Gastroesophageal sphincter (tissue), 3 donors: ENCODE measurements around the gene C19orf67.

ENCODE experiments used
- CTCF ChIP-seq, 4 experiments: fragments of 200-600 bp in 2 of 4; fragments of 450-650 bp in 2 of 4; sonication (generic) in 1 of 4; IDR thresholded peaks; one replicate each; pipeline ENCODE4 v1.5.1; 2017 to 2019; ENCODE audit warnings: antibody characterized with exemption in 4 of 4, mild to moderate bottlenecking in 2 of 4, moderate library complexity in 2 of 4
- EP300 ChIP-seq: sonication (generic); formaldehyde crosslinking; IDR thresholded peaks from one replicate; pipeline ENCODE4 v1.6.1; 2017; ENCODE audit warnings: antibody characterized with exemption, mild to moderate bottlenecking
- POLR2A ChIP-seq, 2 donors: fragments of 450-650 bp; IDR thresholded peaks; one replicate each; pipeline ENCODE4 v1.6.1; 2017; ENCODE audit warnings: antibody characterized with exemption in 2 of 2, mild to moderate bottlenecking in 2 of 2, moderate library complexity in 1 of 2
- POLR2AphosphoS5 ChIP-seq: sonication (generic); formaldehyde crosslinking; IDR thresholded peaks from one replicate; pipeline ENCODE4 v1.6.1; 2017; ENCODE audit warnings: antibody characterized with exemption

GRCh38 chr19:14117668-14118164, 32.1 kb upstream of the C19orf67 start, which contains the start of gene PRKACA:
- peak; percentile 62 for TF ChIP-seq POLR2AphosphoS5
- TF ChIP-seq CTCF (IDR thresholded peaks at IDR 0.05) = no peak
- peak; percentile 48 to 49 for TF ChIP-seq POLR2A (IDR thresholded peaks at IDR 0.05)
- TF ChIP-seq EP300 = no peak
